ENCODE data around the gene ARHGEF4. TPM values are rescaled to one million over a fixed set of nuclear protein-coding genes. Genes with fewer than 3 reads are reported as not detected.
A peak's percentile ranks its signal among the peaks of the same experiment; 100 is the strongest.

The ARHGEF4 gene
- 2.9 TPM for total RNA-seq
- 6.5 TPM for polyA plus RNA-seq
- long read RNA-seq, donor 1, result 0 reads
- long read RNA-seq, donor 2, result 0 reads
- long read RNA-seq, donor 3, result 0 reads
- long read RNA-seq, donor 4, result 0 reads
- long read RNA-seq, donor 5, result 0 reads
- long read RNA-seq, donor 6, partial matches to known transcripts, result 25 of 25 reads
- long read RNA-seq, donor 6, other reads (novel, unspliced or antisense), result 0 of 25 reads
- long read RNA-seq, donor 7, result 0 reads
- long read RNA-seq, donor 8, result 0 reads
- long read RNA-seq, donor 9, result 0 reads
- long read RNA-seq, donor 10, result 0 reads

GRCh38 chr2:130836501-130837174, at the start of gene ARHGEF4:
Gene ARHGEF4, plus strand, starts transcription at chr2:130836914. Its CDS starts 40 bp downstream, at chr2:130836954.
- no peaks in the 10 kb centered on the region for H3K9me3 ChIP-seq (ENCODE audit: control insufficient read depth in 2 of 2, insufficient read depth in 1 of 2, low read length in 1 of 2)
- H3K4me3 ChIP-seq (ENCODE audit: low read length in 2 of 2), result peak within 1 kb of the TSS in 1 of 2 donors; percentile 31
- H3K36me3 ChIP-seq (ENCODE audit: control insufficient read depth in 2 of 2, insufficient read depth in 2 of 2, low read length in 1 of 2), result no peaks in the 10 kb centered on the region
- peaks cover 27 to 57% of the 10 kb centered on the region in 2 donors for H3K27me3 ChIP-seq (ENCODE audit: control insufficient read depth in 2 of 2, insufficient read depth in 1 of 2, low read length in 1 of 2)
- no peaks in the 10 kb centered on the region for H3K4me1 ChIP-seq (ENCODE audit: control insufficient read depth in 2 of 2, insufficient read depth in 2 of 2, low read length in 2 of 2)
- DNase-seq (ENCODE audit: low read depth in 6 of 9, low spot score in 9 of 9), result no peak
- H3K27ac ChIP-seq (ENCODE audit: low read depth in 1 of 2, low read length in 1 of 2), result no peak within 1 kb of the TSS
- 6% methylated on average over 70 of the region's 70 CpGs for WGBS

- WGBS, result 91% methylated on average over 17 of the region's 17 CpGs
- no peak overlapping the region for H3K4me3 ChIP-seq (ENCODE audit: low read length in 2 of 2)
- H3K27me3 ChIP-seq (ENCODE audit: control insufficient read depth in 2 of 2, insufficient read depth in 1 of 2, low read length in 1 of 2), result no peaks in the 10 kb centered on the region
- no peak for DNase-seq (ENCODE audit: low read depth in 6 of 9, low spot score in 9 of 9)
- no peaks in the 10 kb centered on the region for H3K9me3 ChIP-seq (ENCODE audit: control insufficient read depth in 2 of 2, insufficient read depth in 1 of 2, low read length in 1 of 2)
- H3K4me1 ChIP-seq (ENCODE audit: control insufficient read depth in 2 of 2, insufficient read depth in 2 of 2, low read length in 2 of 2), result no peaks in the 10 kb centered on the region
- H3K27ac ChIP-seq (ENCODE audit: low read depth in 1 of 2, low read length in 1 of 2), result no peak overlapping the region
- no peaks in the 10 kb centered on the region for H3K36me3 ChIP-seq (ENCODE audit: control insufficient read depth in 2 of 2, insufficient read depth in 2 of 2, low read length in 1 of 2)
Measured at GRCh38 chr2:130787841-130788240, 48.9 kb upstream of the ARHGEF4 start.

- no peaks in the 10 kb centered on the region for H3K27me3 ChIP-seq (ENCODE audit: control insufficient read depth in 2 of 2, insufficient read depth in 1 of 2, low read length in 1 of 2)
- H3K9me3 ChIP-seq (ENCODE audit: control insufficient read depth in 2 of 2, insufficient read depth in 1 of 2, low read length in 1 of 2), result no peaks in the 10 kb centered on the region
- no peak overlapping the region for H3K4me3 ChIP-seq (ENCODE audit: low read length in 2 of 2)
- H3K4me1 ChIP-seq (ENCODE audit: control insufficient read depth in 2 of 2, insufficient read depth in 2 of 2, low read length in 2 of 2), result no peaks in the 10 kb centered on the region
- H3K27ac ChIP-seq (ENCODE audit: low read depth in 1 of 2, low read length in 1 of 2), result no peak overlapping the region
- H3K36me3 ChIP-seq (ENCODE audit: control insufficient read depth in 2 of 2, insufficient read depth in 2 of 2, low read length in 1 of 2), result no peaks in the 10 kb centered on the region
- no peak for DNase-seq (ENCODE audit: low read depth in 6 of 9, low spot score in 9 of 9)
- WGBS, result 86% methylated on average over 2 of the region's 2 CpGs
Measured at GRCh38 chr2:130790312-130790711, 46.4 kb upstream of the ARHGEF4 start.

- no peak for DNase-seq (ENCODE audit: low read depth in 6 of 9, low spot score in 9 of 9)
- H3K27ac ChIP-seq (ENCODE audit: low read depth in 1 of 2, low read length in 1 of 2), result no peak overlapping the region
- H3K27me3 ChIP-seq (ENCODE audit: control insufficient read depth in 2 of 2, insufficient read depth in 1 of 2, low read length in 1 of 2), result no peaks in the 10 kb centered on the region
Measured at GRCh38 chr2:130790804-130791616, 45.7 kb upstream of the ARHGEF4 start.

GRCh38 chr2:130791617-130791939, 45.1 kb upstream of the ARHGEF4 start:
- 47% methylated on average over 4 of the region's 4 CpGs for WGBS
- no peak for DNase-seq (ENCODE audit: low read depth in 6 of 9, low spot score in 9 of 9)

More at GRCh38 chr2:130790804-130791616, 45.7 kb upstream of the ARHGEF4 start:
- WGBS, result 96% methylated on average over 9 of the region's 9 CpGs
- Histone ChIP-seq H3K4me1 (ENCODE audit: control insufficient read depth in 2 of 2, insufficient read depth in 2 of 2, low read length in 2 of 2) (no peaks in the 10 kb centered on the region), H3K4me3 (ENCODE audit: low read length in 2 of 2) (no peak overlapping the region), H3K36me3 (ENCODE audit: control insufficient read depth in 2 of 2, insufficient read depth in 2 of 2, low read length in 1 of 2) (no peaks in the 10 kb centered on the region), H3K9me3 (ENCODE audit: control insufficient read depth in 2 of 2, insufficient read depth in 1 of 2, low read length in 1 of 2) (no peaks in the 10 kb centered on the region)

GRCh38 chr2:130795431-130795830, 41.3 kb upstream of the ARHGEF4 start:
- H3K27ac ChIP-seq (ENCODE audit: low read depth in 1 of 2, low read length in 1 of 2), result no peak overlapping the region
- no peaks in the 10 kb centered on the region for H3K9me3 ChIP-seq (ENCODE audit: control insufficient read depth in 2 of 2, insufficient read depth in 1 of 2, low read length in 1 of 2)
- H3K27me3 ChIP-seq (ENCODE audit: control insufficient read depth in 2 of 2, insufficient read depth in 1 of 2, low read length in 1 of 2), result peaks cover 7 to 24% of the 10 kb centered on the region in 2 donors
- no peak for DNase-seq (ENCODE audit: low read depth in 6 of 9, low spot score in 9 of 9)
- H3K36me3 ChIP-seq (ENCODE audit: control insufficient read depth in 2 of 2, insufficient read depth in 2 of 2, low read length in 1 of 2), result no peaks in the 10 kb centered on the region
- H3K4me1 ChIP-seq (ENCODE audit: control insufficient read depth in 2 of 2, insufficient read depth in 2 of 2, low read length in 2 of 2), result peaks cover 3 to 8% of the 10 kb centered on the region in 2 donors
- 77% methylated on average over 2 of the region's 2 CpGs for WGBS
- H3K4me3 ChIP-seq (ENCODE audit: low read length in 2 of 2), result no peak overlapping the region

More at GRCh38 chr2:130791617-130791939, 45.1 kb upstream of the ARHGEF4 start:
- Histone ChIP-seq H3K9me3 (ENCODE audit: control insufficient read depth in 2 of 2, insufficient read depth in 1 of 2, low read length in 1 of 2) (no peaks in the 10 kb centered on the region), H3K4me3 (ENCODE audit: low read length in 2 of 2) (no peak overlapping the region), H3K27ac (ENCODE audit: low read depth in 1 of 2, low read length in 1 of 2) (no peak overlapping the region), H3K36me3 (ENCODE audit: control insufficient read depth in 2 of 2, insufficient read depth in 2 of 2, low read length in 1 of 2) (no peaks in the 10 kb centered on the region), H3K4me1 (ENCODE audit: control insufficient read depth in 2 of 2, insufficient read depth in 2 of 2, low read length in 2 of 2) (no peaks in the 10 kb centered on the region), H3K27me3 (ENCODE audit: control insufficient read depth in 2 of 2, insufficient read depth in 1 of 2, low read length in 1 of 2) (no peaks in the 10 kb centered on the region)

- 63% methylated on average over 3 of the region's 3 CpGs for WGBS
- Histone ChIP-seq H3K27ac (ENCODE audit: low read depth in 1 of 2, low read length in 1 of 2) (no peak overlapping the region), H3K36me3 (ENCODE audit: control insufficient read depth in 2 of 2, insufficient read depth in 2 of 2, low read length in 1 of 2) (no peaks in the 10 kb centered on the region), H3K27me3 (ENCODE audit: control insufficient read depth in 2 of 2, insufficient read depth in 1 of 2, low read length in 1 of 2) (peaks cover 7 to 24% of the 10 kb centered on the region in 2 donors), H3K4me3 (ENCODE audit: low read length in 2 of 2) (no peak overlapping the region), H3K4me1 (ENCODE audit: control insufficient read depth in 2 of 2, insufficient read depth in 2 of 2, low read length in 2 of 2) (peaks cover 3 to 8% of the 10 kb centered on the region in 2 donors), H3K9me3 (ENCODE audit: control insufficient read depth in 2 of 2, insufficient read depth in 1 of 2, low read length in 1 of 2) (no peaks in the 10 kb centered on the region)
- DNase-seq (ENCODE audit: low read depth in 6 of 9, low spot score in 9 of 9), result no peak
Measured at GRCh38 chr2:130796290-130796689, 40.4 kb upstream of the ARHGEF4 start.

- Histone ChIP-seq H3K4me1 (ENCODE audit: control insufficient read depth in 2 of 2, insufficient read depth in 2 of 2, low read length in 2 of 2) (peaks cover 3 to 8% of the 10 kb centered on the region in 2 donors), H3K4me3 (ENCODE audit: low read length in 2 of 2) (peak overlapping the region; percentile 63 to 66), H3K36me3 (ENCODE audit: control insufficient read depth in 2 of 2, insufficient read depth in 2 of 2, low read length in 1 of 2) (no peaks in the 10 kb centered on the region), H3K27ac (ENCODE audit: low read depth in 1 of 2, low read length in 1 of 2) (peak overlapping the region in 1 of 2 donors; percentile 71), H3K9me3 (ENCODE audit: control insufficient read depth in 2 of 2, insufficient read depth in 1 of 2, low read length in 1 of 2) (no peaks in the 10 kb centered on the region), H3K27me3 (ENCODE audit: control insufficient read depth in 2 of 2, insufficient read depth in 1 of 2, low read length in 1 of 2) (peaks cover 7 to 24% of the 10 kb centered on the region in 2 donors)
- peak; percentile 37 to 89 (median 73) for DNase-seq (ENCODE audit: low read depth in 6 of 9, low spot score in 9 of 9)
- under 1% methylated on average over 96 of the region's 96 CpGs for WGBS
Measured at GRCh38 chr2:130797493-130798435, 39.0 kb upstream of the ARHGEF4 start.

Measured in thymus (tissue), 14 donors.